CD8-positive, alpha-beta memory T cell (primary cell): ENCODE results near the gene MAGI2. TPM values are rescaled to one million over a fixed set of nuclear protein-coding genes. Genes with fewer than 3 reads are reported as not detected.

Experiments used
- CTCF ChIA-PET: fragments of 350-600 bp; sonication (Branson Sonifier 250); formaldehyde crosslinking; loops from one replicate; lab custom pipeline; 2021; ENCODE audit warnings: antibody characterized with exemption; lab: Charles Lee
- POLR2A ChIA-PET: fragments of 350-600 bp; sonication (Branson Sonifier 250); formaldehyde crosslinking; loops from one replicate; lab custom pipeline; 2021; ENCODE audit warnings: antibody characterized with exemption; lab: Charles Lee
- DNase-seq, 5 donors: peaks; one replicate each; pipeline versions ENCODE4 v3.0.0 to v3.0.0-alpha.2; 2020 to 2022; ENCODE audit warnings: mixed read lengths in 1 of 5
- H3K27ac ChIP-seq: one replicate; pipeline ENCODE4 v1.7.0; 2013; ENCODE audit warnings: low read depth, mild to moderate bottlenecking, low read length, moderate library complexity
- H3K27me3 ChIP-seq: 2 replicates; pipeline ENCODE4 v1.7.0; 2013; ENCODE audit warnings: low read length, mild to moderate bottlenecking; ENCODE audit not compliant: insufficient read depth, poor library complexity, severe bottlenecking
- H3K36me3 ChIP-seq: 2 replicates; pipeline ENCODE4 v1.7.0; 2013; ENCODE audit warnings: mild to moderate bottlenecking, low read length, moderate library complexity; ENCODE audit not compliant: insufficient read depth
- H3K4me1 ChIP-seq: 2 replicates; pipeline ENCODE4 v1.7.0; 2013; ENCODE audit warnings: mild to moderate bottlenecking, low read length, moderate library complexity; ENCODE audit not compliant: insufficient read depth
- H3K4me3 ChIP-seq: 2 replicates; pipeline ENCODE4 v1.7.0; 2013; ENCODE audit warnings: mild to moderate bottlenecking, low read length
- H3K9me3 ChIP-seq: 2 replicates; pipeline ENCODE4 v1.7.0; 2013; ENCODE audit warnings: mild to moderate bottlenecking, low read length
- H3K27ac Mint-ChIP-seq, 8 donors: one replicate each; pipeline ENCODE4 v1.8.0; 2020 to 2021; ENCODE audit warnings: mixed read lengths in 8 of 8, mild to moderate bottlenecking in 6 of 8, inconsistent platforms in 3 of 8, moderate library complexity in 3 of 8
- H3K27me3 Mint-ChIP-seq, 2 donors: one replicate each; pipeline ENCODE4 v1.8.0; 2020 to 2021; ENCODE audit warnings: mixed read lengths in 2 of 2, mild to moderate bottlenecking in 1 of 2, moderate library complexity in 1 of 2
- H3K36me3 Mint-ChIP-seq, 3 donors: one replicate each; pipeline ENCODE4 v1.8.0; 2020 to 2021; ENCODE audit warnings: mixed read lengths in 3 of 3, inconsistent platforms in 1 of 3, mild to moderate bottlenecking in 1 of 3
- H3K4me1 Mint-ChIP-seq, 3 donors: one replicate each; pipeline ENCODE4 v1.8.0; 2020 to 2021; ENCODE audit warnings: mixed read lengths in 3 of 3, inconsistent platforms in 1 of 3, mild to moderate bottlenecking in 1 of 3
- H3K4me3 Mint-ChIP-seq, 7 donors: one replicate each; pipeline ENCODE4 v1.8.0; 2020 to 2021; ENCODE audit warnings: mixed read lengths in 7 of 7, mild to moderate bottlenecking in 6 of 7, moderate library complexity in 4 of 7, inconsistent platforms in 2 of 7
- H3K9me3 Mint-ChIP-seq, 5 donors: one replicate each; pipeline ENCODE4 v1.8.0; 2020 to 2022; ENCODE audit warnings: mixed read lengths in 5 of 5, mild to moderate bottlenecking in 3 of 5, moderate library complexity in 2 of 5, inconsistent platforms in 1 of 5
- polyA plus RNA-seq: library from polyadenylated mRNA; unstranded; fragments of 300-500 nt; fragmentation: Illumina TruSeq; gene quantifications from one replicate; pipeline ENCODE4 v1.2.3, GENCODE V29; 2021
- total RNA-seq, 2 experiments: library from RNA; stranded (reverse); gene quantifications; one replicate each; pipeline ENCODE4 v1.2.3, GENCODE V29; 2021

The MAGI2 gene
- total and polyA plus RNA-seq, 3 experiments from 2014 or later, result 0.26 to 0.33 TPM; not detected in 1

GRCh38 chr7:78080241-78080640 is 1373.2 kb downstream of the MAGI2 start:
- no peak for DNase-seq
- Mint-ChIP-seq H3K36me3 (no peaks in the 10 kb centered on the region), H3K27ac (no peak overlapping the region), H3K4me3 (no peak overlapping the region), H3K4me1 (no peaks in the 10 kb centered on the region), H3K9me3 (no peaks in the 10 kb centered on the region), H3K27me3 (peaks cover 3 to 18% of the 10 kb centered on the region in 2 donors)
- Histone ChIP-seq H3K4me3 (no peak overlapping the region), H3K27ac (no peak overlapping the region), H3K4me1 (no peaks in the 10 kb centered on the region), H3K27me3 (no peaks in the 10 kb centered on the region), H3K9me3 (no peaks in the 10 kb centered on the region), H3K36me3 (no peaks in the 10 kb centered on the region)
- CTCF ChIA-PET, result no interaction called here
- POLR2A ChIA-PET, result no interaction called here

GRCh38 chr7:78074713-78075112 is 1378.8 kb downstream of the MAGI2 start:
- ChIA-PET POLR2A (no interaction called here), CTCF (no interaction called here)
- Mint-ChIP-seq H3K4me1 (no peaks in the 10 kb centered on the region), H3K27ac (no peak overlapping the region), H3K9me3 (no peaks in the 10 kb centered on the region), H3K27me3 (peaks cover 6 to 27% of the 10 kb centered on the region in 2 donors), H3K36me3 (no peaks in the 10 kb centered on the region), H3K4me3 (no peak overlapping the region)
- Histone ChIP-seq H3K27ac (no peak overlapping the region), H3K4me1 (no peaks in the 10 kb centered on the region), H3K9me3 (no peaks in the 10 kb centered on the region), H3K36me3 (no peaks in the 10 kb centered on the region), H3K27me3 (no peaks in the 10 kb centered on the region), H3K4me3 (no peak overlapping the region)
- DNase-seq, result no peak

GRCh38 chr7:78073609-78074382 is 1379.7 kb downstream of the MAGI2 start:
- H3K4me1 ChIP-seq, result no peaks in the 10 kb centered on the region
- H3K9me3 Mint-ChIP-seq, result no peaks in the 10 kb centered on the region
- H3K4me3 Mint-ChIP-seq, result no peak overlapping the region
- no peak overlapping the region for H3K27ac Mint-ChIP-seq
- no peaks in the 10 kb centered on the region for H3K27me3 ChIP-seq
- H3K27me3 Mint-ChIP-seq, result peaks cover 7 to 23% of the 10 kb centered on the region in 2 donors
- H3K4me1 Mint-ChIP-seq, result no peaks in the 10 kb centered on the region
- no peaks in the 10 kb centered on the region for H3K36me3 ChIP-seq
- no peaks in the 10 kb centered on the region for H3K36me3 Mint-ChIP-seq
- POLR2A ChIA-PET, result no interaction called here
- no peaks in the 10 kb centered on the region for H3K9me3 ChIP-seq
- CTCF ChIA-PET, result no interaction called here
- H3K27ac ChIP-seq, result no peak overlapping the region
- no peak for DNase-seq
- no peak overlapping the region for H3K4me3 ChIP-seq

GRCh38 chr7:78072201-78072590 is 1381.3 kb downstream of the MAGI2 start:
- DNase-seq, result no peak
- no peaks in the 10 kb centered on the region for H3K4me1 Mint-ChIP-seq
- H3K27me3 ChIP-seq, result no peaks in the 10 kb centered on the region
- H3K27ac Mint-ChIP-seq, result no peak overlapping the region
- no peak overlapping the region for H3K4me3 ChIP-seq
- no peaks in the 10 kb centered on the region for H3K36me3 Mint-ChIP-seq
- no peak overlapping the region for H3K27ac ChIP-seq
- H3K9me3 Mint-ChIP-seq, result no peaks in the 10 kb centered on the region
- no peak overlapping the region for H3K4me3 Mint-ChIP-seq
- H3K27me3 Mint-ChIP-seq, result peaks cover 10 to 20% of the 10 kb centered on the region in 2 donors
- H3K4me1 ChIP-seq, result no peaks in the 10 kb centered on the region
- no peaks in the 10 kb centered on the region for H3K36me3 ChIP-seq
- no peaks in the 10 kb centered on the region for H3K9me3 ChIP-seq
- CTCF ChIA-PET, result no interaction called here
- POLR2A ChIA-PET, result no interaction called here

GRCh38 chr7:78071491-78072200 is 1381.8 kb downstream of the MAGI2 start:
- H3K4me3 ChIP-seq, result no peak overlapping the region
- H3K9me3 ChIP-seq, result no peaks in the 10 kb centered on the region
- Mint-ChIP-seq H3K27me3 (peaks cover 11 to 26% of the 10 kb centered on the region in 2 donors), H3K4me1 (no peaks in the 10 kb centered on the region), H3K9me3 (no peaks in the 10 kb centered on the region), H3K27ac (no peak overlapping the region), H3K4me3 (no peak overlapping the region), H3K36me3 (no peaks in the 10 kb centered on the region)
- ChIA-PET CTCF (no interaction called here), POLR2A (no interaction called here)
- H3K36me3 ChIP-seq, result no peaks in the 10 kb centered on the region
- no peak for DNase-seq
- H3K4me1 ChIP-seq, result no peaks in the 10 kb centered on the region
- H3K27ac ChIP-seq, result no peak overlapping the region
- no peaks in the 10 kb centered on the region for H3K27me3 ChIP-seq

- Histone ChIP-seq H3K36me3 (no peaks in the 10 kb centered on the region), H3K4me1 (no peaks in the 10 kb centered on the region), H3K27ac (no peak overlapping the region), H3K9me3 (no peaks in the 10 kb centered on the region), H3K4me3 (no peak overlapping the region), H3K27me3 (no peaks in the 10 kb centered on the region)
- ChIA-PET CTCF (no interaction called here), POLR2A (no interaction called here)
- H3K4me1 Mint-ChIP-seq, result no peaks in the 10 kb centered on the region
- no peaks in the 10 kb centered on the region for H3K9me3 Mint-ChIP-seq
- no peak for DNase-seq
- no peak overlapping the region for H3K27ac Mint-ChIP-seq
- H3K36me3 Mint-ChIP-seq, result no peaks in the 10 kb centered on the region
- H3K27me3 Mint-ChIP-seq, result peaks cover 12 to 16% of the 10 kb centered on the region in 2 donors
- H3K4me3 Mint-ChIP-seq, result no peak overlapping the region
Observed at GRCh38 chr7:78066599-78066998, 1386.9 kb downstream of the MAGI2 start.

GRCh38 chr7:78063758-78064157 is 1389.7 kb downstream of the MAGI2 start:
- Mint-ChIP-seq H3K4me3 (no peak overlapping the region), H3K9me3 (no peaks in the 10 kb centered on the region), H3K4me1 (no peaks in the 10 kb centered on the region), H3K27me3 (peaks cover 14 to 35% of the 10 kb centered on the region in 2 donors), H3K36me3 (no peaks in the 10 kb centered on the region), H3K27ac (no peak overlapping the region)
- no peak for DNase-seq
- ChIA-PET POLR2A (no interaction called here), CTCF (no interaction called here)
- Histone ChIP-seq H3K4me3 (no peak overlapping the region), H3K36me3 (no peaks in the 10 kb centered on the region), H3K27me3 (no peaks in the 10 kb centered on the region), H3K9me3 (no peaks in the 10 kb centered on the region), H3K27ac (no peak overlapping the region), H3K4me1 (no peaks in the 10 kb centered on the region)

- ChIA-PET CTCF (no interaction called here), POLR2A (no interaction called here)
- Mint-ChIP-seq H3K4me1 (no peaks in the 10 kb centered on the region), H3K4me3 (no peak overlapping the region), H3K27me3 (peaks cover 18 to 37% of the 10 kb centered on the region in 2 donors), H3K27ac (no peak overlapping the region), H3K9me3 (no peaks in the 10 kb centered on the region), H3K36me3 (no peaks in the 10 kb centered on the region)
- H3K9me3 ChIP-seq, result no peaks in the 10 kb centered on the region
- H3K36me3 ChIP-seq, result no peaks in the 10 kb centered on the region
- H3K27me3 ChIP-seq, result no peaks in the 10 kb centered on the region
- H3K4me1 ChIP-seq, result no peaks in the 10 kb centered on the region
- H3K27ac ChIP-seq, result no peak overlapping the region
- no peak overlapping the region for H3K4me3 ChIP-seq
- DNase-seq, result no peak
Observed at GRCh38 chr7:78062214-78062613, 1391.3 kb downstream of the MAGI2 start.
